ENCODE data around the gene MED13.

MED13 gene

DNA sequence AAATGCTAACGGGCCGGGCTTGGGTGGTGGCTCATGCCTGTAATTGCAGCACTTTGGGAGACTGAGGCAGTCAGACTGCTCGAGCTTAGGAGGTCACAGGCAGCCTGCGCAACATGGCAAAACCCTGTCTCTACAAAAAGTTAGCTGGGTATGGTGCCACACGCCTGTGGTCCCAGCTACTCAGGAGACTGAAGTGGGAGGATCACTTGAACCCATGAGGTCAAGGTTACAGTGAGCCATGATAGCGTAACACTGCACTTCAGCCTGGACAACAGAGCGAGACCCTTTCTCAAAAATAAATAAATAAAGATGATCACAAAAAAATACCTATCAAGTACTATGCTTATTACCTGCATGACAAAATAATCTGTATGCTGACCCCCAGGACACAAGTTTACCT lies 91.0 kb downstream of the MED13 start:
- POLR2A ChIA-PET (ENCODE audit: low non-redundant PET): no interaction called here
- no peak for DNase-seq (ENCODE audit: low spot score)
- CTCF ChIA-PET: interaction anchor here (0.7 to 1.1 kb wide), 2 partner anchors 10 to 60 kb away, joined by 3 read pairs; no protein-coding TSS in a partner anchor
- H3K27ac ChIP-seq: no peak overlapping the region
- TF ChIP-seq, protein P1, sequence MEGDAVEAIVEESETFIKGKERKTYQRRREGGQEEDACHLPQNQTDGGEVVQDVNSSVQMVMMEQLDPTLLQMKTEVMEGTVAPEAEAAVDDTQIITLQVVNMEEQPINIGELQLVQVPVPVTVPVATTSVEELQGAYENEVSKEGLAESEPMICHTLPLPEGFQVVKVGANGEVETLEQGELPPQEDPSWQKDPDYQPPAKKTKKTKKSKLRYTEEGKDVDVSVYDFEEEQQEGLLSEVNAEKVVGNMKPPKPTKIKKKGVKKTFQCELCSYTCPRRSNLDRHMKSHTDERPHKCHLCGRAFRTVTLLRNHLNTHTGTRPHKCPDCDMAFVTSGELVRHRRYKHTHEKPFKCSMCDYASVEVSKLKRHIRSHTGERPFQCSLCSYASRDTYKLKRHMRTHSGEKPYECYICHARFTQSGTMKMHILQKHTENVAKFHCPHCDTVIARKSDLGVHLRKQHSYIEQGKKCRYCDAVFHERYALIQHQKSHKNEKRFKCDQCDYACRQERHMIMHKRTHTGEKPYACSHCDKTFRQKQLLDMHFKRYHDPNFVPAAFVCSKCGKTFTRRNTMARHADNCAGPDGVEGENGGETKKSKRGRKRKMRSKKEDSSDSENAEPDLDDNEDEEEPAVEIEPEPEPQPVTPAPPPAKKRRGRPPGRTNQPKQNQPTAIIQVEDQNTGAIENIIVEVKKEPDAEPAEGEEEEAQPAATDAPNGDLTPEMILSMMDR (conservative IDR thresholded peaks at IDR 0.05; ENCODE audit: low read depth): no peak

DNA sequence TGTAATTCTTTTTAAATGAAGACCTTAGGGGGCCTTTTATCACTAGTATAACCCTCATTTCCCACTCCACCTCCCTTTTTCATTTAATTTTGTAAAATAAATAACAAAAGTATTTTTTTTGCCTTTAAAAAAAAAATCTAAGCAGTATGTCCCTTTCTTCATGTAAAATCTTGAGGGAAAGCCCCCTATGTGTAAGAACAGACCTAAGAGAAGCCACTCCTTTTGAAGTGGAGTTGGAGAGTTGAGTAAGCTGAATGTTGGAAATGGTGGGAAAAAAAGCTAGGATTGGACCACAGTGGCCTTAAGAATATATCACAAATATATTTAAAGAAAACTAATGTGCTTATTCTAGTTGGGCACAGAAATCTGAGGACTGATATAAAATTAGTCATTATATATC lies 92.8 kb downstream of the MED13 start:
- ChIA-PET POLR2A (ENCODE audit: low non-redundant PET) (interaction anchor here (0.6 kb wide), 1 partner anchor 67 kb away, joined by 4 read pairs; no protein-coding TSS in a partner anchor), CTCF (no interaction called here)
- DNase-seq (ENCODE audit: low spot score): no peak
- TF ChIP-seq, protein P1 (conservative IDR thresholded peaks at IDR 0.05; ENCODE audit: low read depth): no peak
- no peak overlapping the region for H3K27ac ChIP-seq

DNA sequence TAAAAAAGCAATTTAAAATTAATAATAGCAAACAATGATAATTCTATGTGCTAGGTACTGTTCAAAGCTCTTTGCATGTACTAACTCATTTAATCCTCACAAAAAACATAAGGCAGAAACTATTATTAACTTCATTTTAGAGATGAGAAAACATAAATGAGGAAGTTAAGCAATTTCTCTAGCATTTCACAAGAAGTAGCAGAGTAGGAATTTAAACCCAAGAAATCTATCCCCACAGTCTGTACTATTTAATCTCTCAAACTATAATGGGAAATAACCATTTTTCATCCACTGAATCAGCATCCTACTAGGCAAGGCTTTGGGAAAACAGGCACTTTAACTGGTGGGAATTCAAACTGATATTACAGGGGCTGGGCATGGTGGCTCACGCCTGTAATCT lies 95.0 kb downstream of the MED13 start:
- ChIA-PET CTCF (no interaction called here), POLR2A (ENCODE audit: low non-redundant PET) (no interaction called here)
- no peak overlapping the region for H3K27ac ChIP-seq
- TF ChIP-seq, protein P1 (conservative IDR thresholded peaks at IDR 0.05; ENCODE audit: low read depth): no peak
- DNase-seq (ENCODE audit: low spot score): no peak

DNA sequence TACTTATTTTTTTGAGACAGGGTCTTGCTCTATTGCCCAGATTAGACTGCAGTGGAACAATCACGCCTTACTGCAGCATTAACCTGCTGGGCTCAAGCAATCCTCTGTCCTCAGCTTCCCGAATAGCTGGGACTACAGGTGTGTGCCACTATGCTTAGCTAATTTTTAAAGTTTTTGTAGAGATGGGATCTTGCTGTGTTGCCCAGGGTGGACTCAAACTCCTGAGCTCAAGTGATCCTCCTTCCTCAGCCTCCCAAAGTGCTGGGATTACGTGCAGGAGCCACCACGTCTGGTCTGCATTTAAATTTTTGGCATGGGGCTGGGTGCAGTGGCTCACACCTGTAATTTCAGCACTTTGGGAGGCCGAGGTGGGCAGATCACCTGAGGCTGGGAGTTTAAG lies 96.3 kb downstream of the MED13 start:
- POLR2A ChIA-PET (ENCODE audit: low non-redundant PET): no interaction called here
- DNase-seq (ENCODE audit: low spot score): no peak
- CTCF ChIA-PET: interaction anchor here (0.7 kb wide), 1 partner anchor 223 kb away, joined by 3 read pairs; no protein-coding TSS in a partner anchor
- TF ChIP-seq, protein P1 (conservative IDR thresholded peaks at IDR 0.05; ENCODE audit: low read depth): no peak
- no peak overlapping the region for H3K27ac ChIP-seq

DNA sequence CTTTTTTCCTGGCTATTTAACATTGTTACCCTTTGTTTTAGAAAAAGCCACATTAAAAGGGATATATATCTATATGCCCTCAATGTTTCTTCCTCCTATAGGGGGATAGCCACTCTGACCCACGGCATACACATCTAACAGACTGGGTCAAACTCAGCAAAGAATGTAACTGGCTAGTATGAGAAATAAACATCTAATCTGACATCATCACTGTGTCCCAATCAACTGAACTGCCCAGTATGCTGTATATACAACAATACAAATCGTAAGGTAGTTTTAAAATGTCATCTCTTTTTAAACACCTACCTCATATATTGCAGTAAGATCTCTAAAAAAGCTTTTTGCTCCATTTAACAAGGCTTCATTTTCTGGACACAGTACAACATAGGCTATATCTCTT lies 97.3 kb downstream of the MED13 start:
- POLR2A ChIA-PET (ENCODE audit: low non-redundant PET): no interaction called here
- CTCF ChIA-PET: interaction anchor here (0.7 kb wide), 1 partner anchor 142 kb away, joined by 3 read pairs; no protein-coding TSS in a partner anchor
- DNase-seq (ENCODE audit: low spot score): no peak
- TF ChIP-seq, protein P1 (conservative IDR thresholded peaks at IDR 0.05; ENCODE audit: low read depth): no peak
- H3K27ac ChIP-seq: no peak overlapping the region

DNA sequence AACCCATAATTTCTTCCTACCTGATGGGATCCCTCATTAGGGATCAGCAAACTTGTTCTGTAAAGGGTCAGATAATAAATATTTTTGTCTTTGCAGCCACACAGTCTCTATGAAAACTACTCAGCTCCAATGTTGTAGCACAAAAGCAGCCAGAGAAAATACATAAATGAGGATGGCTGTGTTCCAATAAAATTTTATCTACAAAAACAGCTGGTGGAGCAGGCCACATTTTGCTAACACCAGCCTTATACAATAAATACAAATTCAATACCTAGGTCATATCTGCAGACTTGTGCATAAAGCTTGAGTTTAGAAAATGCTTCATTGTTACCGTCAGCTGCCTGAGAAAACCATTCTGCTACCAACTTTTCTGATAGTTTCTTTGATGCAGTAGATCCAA lies 98.9 kb downstream of the MED13 start:
- no peak for DNase-seq (ENCODE audit: low spot score)
- TF ChIP-seq, protein P1 (conservative IDR thresholded peaks at IDR 0.05; ENCODE audit: low read depth): no peak
- H3K27ac ChIP-seq: no peak overlapping the region
- ChIA-PET POLR2A (ENCODE audit: low non-redundant PET) (no interaction called here), CTCF (interaction anchor here (0.7 to 1.1 kb wide), 2 partner anchors 61 to 554 kb away, joined by 3 read pairs; no protein-coding TSS in a partner anchor)

Measured in RWPE1 (cell line).